IPS DF 19.7 (cell line): ENCODE results near the gene CYP2J2.
"Not testable (repeated sequence)": the region's sequence is repeated elsewhere in the genome, so short reads cannot be mapped to it uniquely, and the experiment has no call there.

ENCODE experiments used
- DNase-seq: peaks from one replicate; pipeline ENCODE4 v3.0.0-alpha.2; 2013; ENCODE audit warnings: low read depth, low spot score

CYP2J2 gene

GRCh38 chr1:59866462-59866861 lies 60.1 kb downstream of the CYP2J2 start:
- DNase-seq = no peak

GRCh38 chr1:59857679-59858354 lies 68.8 kb downstream of the CYP2J2 start:
- no peak for DNase-seq

DNA sequence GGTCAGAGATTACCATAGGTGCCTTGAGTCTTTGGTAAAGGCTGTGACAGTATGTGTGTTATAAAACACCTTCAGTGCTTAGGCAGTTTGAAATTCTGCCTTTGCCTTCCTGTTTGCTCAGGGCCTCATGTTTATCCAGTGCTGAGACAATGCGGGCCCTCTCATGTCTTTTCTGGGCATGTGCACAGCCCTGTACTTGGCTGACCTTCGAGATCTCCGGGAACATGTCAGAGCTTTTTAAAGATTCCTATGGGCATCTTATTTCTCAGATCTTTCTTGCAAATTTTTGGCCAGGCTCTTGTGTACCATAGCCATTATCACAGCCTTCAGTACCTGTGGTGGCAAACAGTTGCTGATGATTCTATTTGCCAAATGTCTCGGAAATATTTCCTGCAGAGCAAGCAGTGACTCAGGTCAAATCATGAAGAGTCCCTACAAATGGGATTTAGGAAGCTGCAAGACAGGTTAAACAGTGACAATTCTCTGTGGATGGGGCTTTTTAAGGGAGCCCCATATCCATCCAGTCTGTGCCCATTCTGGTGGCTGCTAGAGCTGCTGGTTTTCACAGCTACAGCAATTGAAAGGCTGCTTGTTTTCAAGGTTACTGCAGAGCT lies 69.7 kb downstream of the CYP2J2 start:
- no peak for DNase-seq

- not testable (repeated sequence) for DNase-seq
Observed at GRCh38 chr1:59855297-59855696, 71.3 kb downstream of the CYP2J2 start.

DNA sequence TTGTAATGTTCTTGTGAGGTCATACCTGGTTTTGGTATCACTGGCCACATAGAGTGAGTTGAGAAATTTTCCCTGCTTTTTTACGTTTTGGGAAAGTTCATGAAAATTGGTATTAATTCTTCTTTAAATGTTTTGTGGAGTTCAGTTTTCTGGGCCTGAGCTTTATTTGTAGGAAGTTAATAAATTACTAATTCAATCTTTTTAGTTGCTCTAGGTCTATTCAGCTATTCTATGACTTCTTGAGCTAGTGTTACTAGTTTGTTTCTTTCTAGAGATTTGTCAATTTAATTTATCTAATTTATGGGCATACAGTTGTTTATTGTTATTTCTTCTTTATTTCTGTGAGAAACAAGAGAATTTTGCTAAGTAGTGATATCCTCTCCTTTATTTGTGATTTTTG lies 74.5 kb downstream of the CYP2J2 start:
- no peak for DNase-seq

GRCh38 chr1:59846895-59847282 lies 79.7 kb downstream of the CYP2J2 start:
- DNase-seq = no peak

GRCh38 chr1:59846209-59846894 lies 80.2 kb downstream of the CYP2J2 start:
- DNase-seq = no peak

GRCh38 chr1:59845091-59845490 lies 81.5 kb downstream of the CYP2J2 start:
- no peak for DNase-seq
